Non-pigmented ciliary epithelial cell (primary cell): ENCODE results near the gene NKG7.

Experiments
- DNase-seq: peaks from one replicate; pipeline ENCODE4 v3.0.0-alpha.2; 2010; ENCODE audit warnings: low read depth

NKG7 gene

GRCh38 chr19:51391073-51391611, 18.7 kb upstream of the NKG7 start:
- DNase-seq, result no peak

- DNase-seq, result no peak
These were observed 16.7 kb upstream of the NKG7 start for GRCh38 chr19:51389143-51389542.

GRCh38 chr19:51387924-51388389, 15.5 kb upstream of the NKG7 start, which contains the start of gene LIM2:
TSS of gene LIM2 (minus strand) at chr19:51387974. CDS start at chr19:51387443, 531 bp downstream.
- no peak for DNase-seq

GRCh38 chr19:51386882-51387520, 14.5 kb upstream of the NKG7 start:
- no peak for DNase-seq

- no peak for DNase-seq
These were observed 9.6 kb upstream of the NKG7 start for GRCh38 chr19:51382004-51382403.

GRCh38 chr19:51380379-51380778, 7.9 kb upstream of the NKG7 start:
- no peak for DNase-seq

GRCh38 chr19:51377422-51377821, 5.0 kb upstream of the NKG7 start:
- no peak for DNase-seq

GRCh38 chr19:51375504-51376221, 3.2 kb upstream of the NKG7 start:
- DNase-seq, result no peak

- DNase-seq, result no peak
These were observed 319 bp downstream of the NKG7 start for GRCh38 chr19:51372021-51372648.

GRCh38 chr19:51371186-51371690, 1.2 kb downstream of the NKG7 start:
- no peak for DNase-seq

- no peak for DNase-seq
These were observed 2.2 kb downstream of the NKG7 start for GRCh38 chr19:51370230-51370629.

- DNase-seq, result no peak
These were observed 3.8 kb downstream of the NKG7 start, which contains the start of gene CLDND2 for GRCh38 chr19:51368366-51369282. TSS of gene CLDND2 (minus strand) at chr19:51369003. CDS start at chr19:51368577, 426 bp downstream.

- DNase-seq, result peak; percentile 92
These were observed 4.7 kb downstream of the NKG7 start for GRCh38 chr19:51367565-51368365.

- DNase-seq, result no peak
These were observed 5.2 kb downstream of the NKG7 start for GRCh38 chr19:51367255-51367564.

GRCh38 chr19:51366389-51367254, 5.8 kb downstream of the NKG7 start:
- peak; percentile 92 for DNase-seq

- DNase-seq, result no peak
These were observed 6.5 kb downstream of the NKG7 start, which contains the start of gene ETFB for GRCh38 chr19:51365965-51366388. TSS of gene ETFB (minus strand) at chr19:51366388. CDS start at chr19:51366326, 62 bp downstream.

GRCh38 chr19:51365211-51365964, 7.1 kb downstream of the NKG7 start:
- no peak for DNase-seq

- no peak for DNase-seq
These were observed 8.0 kb downstream of the NKG7 start for GRCh38 chr19:51364200-51365106.
